Stimulated activated CD4-positive, alpha-beta T cell treated with anti-CD3 and anti-CD28 coated beads, Interleukin-4, amount 100 ng/mL, for 48 hours (primary cell): Measurements from ENCODE around the gene FRMD5.

Experiments used
- DNase-seq, 2 donors: peaks; one replicate each; pipeline ENCODE4 v3.0.0-alpha.2; 2020; ENCODE audit warnings: low read depth in 2 of 2

The FRMD5 gene

GRCh38 chr15:44160796-44161195 is 34.3 kb downstream of the FRMD5 start:
- no peak for DNase-seq

DNA sequence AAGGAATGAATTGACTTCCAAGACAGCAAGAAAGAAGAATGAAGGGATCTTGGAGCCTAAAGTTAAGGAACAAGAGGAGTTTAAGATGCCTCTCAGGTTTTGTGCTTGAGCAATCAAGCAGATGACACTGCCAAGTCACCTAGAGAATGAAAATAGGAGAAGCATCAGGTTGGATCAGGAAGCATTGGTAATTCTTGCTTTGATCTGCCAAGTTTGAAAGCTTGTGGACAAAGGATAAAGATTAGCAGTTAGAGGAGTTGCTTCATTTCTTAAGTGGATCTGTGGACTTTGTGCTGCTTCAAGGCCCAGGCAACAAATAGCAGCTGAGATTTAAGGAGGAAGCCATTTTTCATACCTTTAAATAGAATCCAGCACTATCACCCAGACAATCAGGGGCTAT is 35.6 kb downstream of the FRMD5 start:
- DNase-seq: no peak

GRCh38 chr15:44158111-44158510 is 37.0 kb downstream of the FRMD5 start:
- no peak for DNase-seq

DNA sequence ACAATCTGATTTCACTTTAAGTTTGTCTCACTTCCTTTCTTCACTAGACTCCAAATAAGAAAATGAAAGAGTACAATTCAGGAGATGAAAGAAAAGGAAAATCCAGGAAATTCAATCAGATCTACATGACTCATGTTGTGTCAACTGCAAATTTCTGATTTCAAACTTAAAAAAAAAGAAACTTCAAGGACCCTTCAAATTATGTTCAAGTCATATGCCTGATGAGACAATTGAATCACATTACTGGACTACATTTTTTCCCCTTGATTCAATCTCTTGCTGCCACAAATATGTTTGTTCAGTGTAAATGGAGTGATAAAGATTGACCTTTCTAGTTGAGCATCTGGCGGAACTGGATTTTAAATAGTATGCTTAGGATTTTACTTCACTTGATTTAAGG is 37.4 kb downstream of the FRMD5 start:
- DNase-seq: no peak

- no peak for DNase-seq
Measured at GRCh38 chr15:44153352-44153751, 41.7 kb downstream of the FRMD5 start.

DNA sequence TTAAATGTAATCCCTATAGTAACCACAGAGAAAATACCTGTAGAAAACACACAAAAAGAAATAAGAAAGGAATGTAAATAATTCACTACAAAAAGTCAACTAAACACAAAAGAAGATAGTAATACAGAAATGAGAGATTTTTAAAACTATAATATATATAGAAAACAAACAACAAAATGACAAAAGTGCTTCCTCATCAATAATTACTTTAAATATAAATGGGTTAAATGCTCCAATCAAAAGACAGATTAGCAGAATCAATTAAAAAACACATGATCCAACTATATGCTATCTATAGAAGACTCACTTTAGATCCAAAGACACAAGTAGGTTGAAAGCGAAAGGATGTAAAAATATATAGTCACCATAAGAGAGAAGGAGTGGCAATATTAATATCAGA is 45.8 kb downstream of the FRMD5 start:
- DNase-seq: no peak

DNA sequence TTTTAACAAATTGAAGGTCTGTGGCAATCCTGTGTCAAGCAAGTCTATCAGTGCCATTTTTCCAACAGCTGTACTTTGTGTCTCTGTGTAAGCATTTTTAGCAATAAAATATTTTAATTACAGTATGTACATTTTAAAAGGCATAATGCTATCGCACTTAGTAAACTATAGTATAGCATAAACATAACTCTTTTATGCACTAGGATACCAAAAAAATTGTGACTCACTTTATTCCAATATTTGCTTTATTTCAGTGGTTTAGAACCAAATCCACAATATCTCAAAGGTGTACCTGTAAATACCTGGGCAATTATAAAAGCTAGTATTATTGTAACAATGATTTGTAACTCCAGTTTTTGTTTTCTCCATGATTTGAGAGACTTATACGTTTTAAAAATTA is 46.5 kb downstream of the FRMD5 start:
- no peak for DNase-seq

- no peak for DNase-seq
Measured at GRCh38 chr15:44147636-44148035, 47.4 kb downstream of the FRMD5 start.

DNA sequence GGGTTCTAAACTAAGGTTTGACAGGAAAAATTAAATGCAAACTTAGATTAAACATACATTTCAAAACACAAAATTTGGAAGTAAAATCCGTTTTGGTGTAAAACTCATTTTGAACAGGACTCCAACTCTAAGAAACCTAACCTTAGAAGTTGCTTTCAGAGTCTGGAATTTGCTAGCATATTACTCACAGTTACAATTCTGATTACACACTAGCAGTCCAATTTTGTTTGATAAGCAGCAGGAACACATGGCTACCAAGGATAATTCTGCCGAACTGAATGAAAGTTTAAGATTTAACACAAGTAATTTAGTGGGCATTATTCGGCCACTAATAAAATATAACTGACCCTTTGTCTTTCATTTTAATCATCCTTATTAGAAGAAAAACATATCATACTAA is 49.6 kb downstream of the FRMD5 start:
- no peak for DNase-seq

DNA sequence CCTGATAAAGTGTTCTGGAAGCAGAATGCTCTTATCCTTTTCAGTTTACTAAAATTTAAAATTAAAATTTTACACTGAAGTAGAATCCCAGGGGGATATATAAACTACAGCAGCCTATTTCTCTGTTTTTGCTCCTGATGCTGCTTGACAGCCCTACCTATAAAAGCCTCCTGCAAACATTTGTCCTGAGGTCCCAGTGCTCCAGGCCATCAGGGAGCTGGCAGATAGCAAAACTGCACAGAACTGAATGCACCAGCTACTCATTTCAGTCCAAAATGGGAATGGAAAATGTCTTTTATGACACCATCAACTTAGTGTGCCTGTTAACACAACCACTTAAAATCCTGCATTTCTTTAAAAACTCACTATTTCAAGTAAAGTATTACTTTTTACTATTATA is 50.1 kb downstream of the FRMD5 start:
- no peak for DNase-seq

GRCh38 chr15:44144184-44144583 is 50.9 kb downstream of the FRMD5 start:
- no peak for DNase-seq

DNA sequence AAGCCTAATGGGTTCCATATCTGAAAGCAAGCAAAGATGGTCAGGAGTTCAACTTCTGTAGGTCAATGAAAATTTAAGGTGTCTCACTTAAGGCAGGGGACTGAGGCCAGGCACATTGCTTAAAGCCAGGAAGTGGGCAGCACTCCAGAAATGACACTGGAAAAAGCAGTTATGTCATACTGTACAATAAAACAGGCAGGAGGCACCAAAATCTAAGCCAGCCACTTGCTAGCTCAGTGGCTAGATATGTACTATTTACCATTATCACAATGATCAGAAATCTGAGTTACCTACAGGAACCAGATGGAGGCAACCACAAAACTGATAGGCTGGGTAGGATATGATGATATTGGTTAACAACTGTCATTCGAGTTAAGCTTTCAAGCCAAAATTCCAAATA is 57.3 kb downstream of the FRMD5 start:
- DNase-seq: no peak

DNA sequence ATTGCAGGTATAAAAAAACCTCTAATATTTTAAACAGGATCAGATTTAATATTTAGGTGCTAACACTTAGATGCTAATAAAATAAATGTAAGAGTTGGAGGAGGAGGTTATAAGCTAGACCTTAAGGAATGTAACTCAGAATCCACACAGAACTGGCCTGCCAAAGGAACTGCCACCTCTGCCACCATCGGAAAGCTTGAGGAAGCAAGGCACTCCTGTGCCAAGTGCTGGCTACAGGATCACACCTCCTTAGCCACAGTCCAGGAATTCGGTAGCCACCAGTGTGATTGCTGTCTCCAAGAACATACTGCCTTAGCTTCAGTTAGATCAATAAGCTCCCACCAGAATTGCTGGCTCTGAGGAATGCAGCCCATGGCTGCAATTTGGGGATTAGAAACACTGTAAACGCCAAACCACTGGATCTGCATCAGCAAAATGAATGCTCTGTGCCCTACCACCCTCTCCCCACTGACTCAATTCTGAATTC is 58.0 kb downstream of the FRMD5 start:
- no peak for DNase-seq

DNA sequence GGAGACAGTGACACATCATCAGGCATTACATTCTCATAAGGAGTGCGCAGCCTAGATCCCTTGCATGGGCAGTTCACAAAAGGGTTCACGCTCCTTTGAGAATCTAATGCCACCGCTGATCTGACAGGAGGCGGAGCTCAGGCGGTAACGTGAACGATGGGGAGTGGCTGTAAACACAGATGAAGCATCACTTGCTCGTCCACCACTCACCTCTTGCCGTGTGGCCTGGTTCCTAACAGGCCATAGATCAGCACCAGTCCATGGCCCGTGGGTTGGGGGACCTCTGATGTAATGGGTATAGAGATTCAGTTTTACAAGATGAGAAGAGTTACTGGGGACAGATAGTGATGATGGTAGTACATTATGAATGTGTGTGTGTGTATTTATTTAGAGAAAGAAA is 63.0 kb downstream of the FRMD5 start:
- no peak for DNase-seq

- no peak for DNase-seq
Measured at GRCh38 chr15:44130778-44131177, 64.3 kb downstream of the FRMD5 start.

- no peak for DNase-seq
Measured at GRCh38 chr15:44129911-44130310, 65.2 kb downstream of the FRMD5 start.

DNA sequence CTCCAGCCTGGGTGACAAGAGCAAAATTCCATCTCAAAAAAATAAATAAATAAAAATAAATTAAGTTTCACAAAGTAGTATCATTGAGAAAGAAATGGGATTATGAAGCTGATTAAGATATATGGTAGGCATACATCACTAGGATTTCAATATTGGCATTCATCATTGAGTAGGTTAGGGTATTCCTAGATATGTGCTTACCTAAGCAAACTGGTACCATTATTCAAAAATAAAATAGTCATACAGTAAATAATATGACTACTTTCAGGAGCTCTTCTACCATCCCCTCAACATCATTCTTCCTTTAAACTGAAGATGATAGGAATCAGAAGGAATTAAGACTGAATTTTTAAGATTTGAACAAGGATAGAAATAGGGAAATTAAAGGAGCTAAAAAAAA is 66.6 kb downstream of the FRMD5 start:
- DNase-seq: no peak

- no peak for DNase-seq
Measured at GRCh38 chr15:44125879-44126278, 69.2 kb downstream of the FRMD5 start.

DNA sequence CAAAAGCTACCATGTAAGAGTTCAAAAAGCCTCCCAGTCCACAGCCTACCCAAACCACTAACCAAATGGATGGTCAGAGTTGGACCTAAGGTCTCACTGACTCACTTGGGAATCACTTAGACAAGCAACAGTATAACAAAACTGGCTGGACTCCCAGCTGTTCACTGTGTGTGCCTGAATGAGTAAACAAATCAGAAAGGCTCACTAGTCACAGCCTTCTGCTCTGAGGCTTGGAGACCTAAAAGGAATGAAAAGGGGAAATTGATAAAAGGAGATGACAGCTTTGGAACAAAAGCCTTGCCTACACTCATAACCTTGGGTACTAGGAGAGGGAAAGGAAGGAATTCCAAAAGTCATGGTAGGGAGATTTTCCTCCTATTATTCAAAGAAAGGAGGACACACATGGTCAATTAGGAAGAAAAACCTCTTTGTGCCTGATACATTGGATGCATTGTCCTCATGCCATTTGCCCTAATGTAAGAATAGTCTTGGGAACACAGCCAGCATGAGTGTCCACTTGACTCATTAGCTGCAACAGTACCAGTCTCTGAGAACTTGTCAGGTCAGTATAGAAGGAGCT is 92.3 kb downstream of the FRMD5 start:
- DNase-seq: no peak

DNA sequence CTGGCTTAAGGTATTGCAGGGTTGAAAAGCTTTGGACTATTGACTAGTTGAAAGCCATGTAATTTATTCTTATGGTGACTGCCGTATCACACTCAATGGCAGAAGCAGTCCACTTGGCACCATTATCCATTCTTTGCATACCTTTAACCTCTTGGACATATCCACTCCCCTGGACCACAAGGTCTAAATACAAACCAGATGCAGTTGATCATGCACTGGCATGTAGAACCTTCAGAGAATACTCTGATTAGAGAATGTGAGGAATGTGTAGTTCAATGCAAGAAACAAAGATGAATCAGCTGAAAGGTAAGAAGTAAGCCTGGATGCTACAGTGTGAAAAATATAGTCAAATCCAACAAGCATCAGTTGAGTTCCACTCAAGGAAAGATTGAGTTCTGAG is 93.1 kb downstream of the FRMD5 start:
- DNase-seq: no peak

DNA sequence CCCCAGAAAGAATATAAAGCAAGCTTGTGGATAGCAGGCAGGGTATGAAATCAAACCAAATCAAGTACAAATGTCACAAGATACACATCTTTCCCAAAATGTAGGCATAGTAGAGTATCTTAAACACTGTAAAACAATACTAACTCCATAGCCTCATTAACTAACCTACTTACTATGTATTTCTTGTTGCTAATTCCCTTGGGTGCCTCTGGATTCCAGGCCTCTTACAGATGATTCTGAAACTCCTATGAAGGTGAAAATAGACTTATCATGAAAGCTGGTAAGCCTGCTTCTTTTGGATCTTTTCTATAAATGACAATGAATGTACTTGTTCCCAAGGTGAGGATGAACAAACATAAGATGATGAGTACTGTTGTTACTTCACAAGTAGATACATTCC is 93.8 kb downstream of the FRMD5 start:
- no peak for DNase-seq

DNA sequence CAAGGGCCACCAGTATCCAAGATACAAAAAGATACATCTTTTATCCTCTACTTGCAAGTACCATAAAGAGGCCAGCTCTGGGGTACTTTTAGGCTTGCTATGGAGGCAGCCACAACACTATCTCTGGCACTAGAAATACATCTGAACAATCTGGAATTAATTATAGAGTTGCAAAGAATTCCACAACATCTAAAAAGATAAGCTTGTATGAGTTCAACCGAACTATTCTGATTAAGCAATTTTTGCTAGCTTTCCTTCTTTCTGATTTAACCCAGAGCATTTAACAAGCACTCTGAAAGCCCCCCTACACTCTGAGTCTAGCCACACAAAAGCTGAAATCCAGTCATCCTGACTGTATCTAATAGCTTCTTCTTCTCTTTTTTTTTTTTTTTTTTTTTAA is 95.4 kb downstream of the FRMD5 start:
- no peak for DNase-seq

DNA sequence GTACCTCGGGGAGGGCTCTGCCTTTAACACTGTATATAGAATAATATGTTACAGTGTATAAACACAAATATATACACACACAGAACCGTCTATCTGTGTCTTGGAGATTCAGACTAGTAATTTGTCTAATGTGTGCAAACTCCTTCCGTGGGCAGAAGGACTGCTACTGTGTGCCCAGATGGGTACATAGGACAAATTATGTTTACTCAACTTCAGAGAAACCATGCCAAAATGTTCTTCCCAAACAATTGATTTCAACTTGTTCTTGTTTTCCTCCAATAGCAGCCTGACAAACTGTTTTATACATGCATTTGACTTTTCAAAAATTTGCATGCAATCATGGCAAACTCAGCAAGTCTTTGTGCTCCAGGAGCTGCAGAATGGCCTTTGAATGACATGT is 97.5 kb downstream of the FRMD5 start:
- no peak for DNase-seq

DNA sequence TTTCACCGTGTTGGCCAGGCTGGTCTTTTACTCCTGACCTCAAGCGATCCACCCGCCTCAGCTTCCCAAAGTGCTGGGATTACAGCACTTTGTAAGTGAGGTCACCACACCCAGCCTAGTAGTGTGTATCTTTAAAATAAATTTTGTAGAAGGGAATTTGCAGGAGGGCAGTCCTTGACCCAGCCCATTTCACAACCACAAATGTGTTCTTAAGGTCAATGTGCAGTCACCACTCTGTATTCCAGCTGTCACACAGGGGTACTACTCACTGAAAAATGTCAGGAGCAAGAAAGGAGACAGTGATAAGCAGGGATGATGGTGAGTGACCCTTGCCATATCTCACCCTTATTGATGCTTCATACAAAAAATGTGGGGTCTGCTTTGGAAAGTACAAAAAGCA is 98.5 kb downstream of the FRMD5 start:
- no peak for DNase-seq

DNA sequence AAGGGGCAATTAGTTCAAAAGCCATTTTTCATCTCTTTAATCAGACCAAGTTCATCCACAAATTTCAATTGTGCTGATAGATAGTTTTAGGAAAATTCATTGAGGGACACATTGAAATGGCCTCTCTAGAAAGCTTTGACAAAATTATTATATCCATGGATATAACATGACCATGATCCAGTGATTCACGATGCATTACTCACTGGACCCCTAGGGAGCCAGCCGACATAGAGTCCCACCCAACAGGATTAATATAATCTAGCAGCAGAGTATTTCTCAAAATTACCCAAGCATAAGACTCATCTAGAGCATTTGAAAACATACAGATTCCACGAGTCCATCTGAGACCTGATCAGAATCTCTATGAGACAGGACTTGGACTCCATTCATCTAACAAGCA is 100.3 kb downstream of the FRMD5 start:
- no peak for DNase-seq
